Ovary (tissue), 3 donors: ENCODE measurements around the gene PLEKHG2.

Experiments used
- CTCF ChIP-seq, 3 donors: fragments of 450-650 bp in 2 of 3; fragments of 200-600 bp in 1 of 3; IDR thresholded peaks; one replicate each; pipeline versions ENCODE4 v1.5.1 to v1.8.0; 2016 to 2022; ENCODE audit warnings: antibody characterized with exemption in 3 of 3, mild to moderate bottlenecking in 1 of 3
- POLR2A ChIP-seq: fragments of 450-650 bp; IDR thresholded peaks from one replicate; pipeline ENCODE4 v1.6.1; 2017; ENCODE audit warnings: antibody characterized with exemption, mild to moderate bottlenecking, moderate library complexity
- donor health status: DM: no; HTN: no; CAD: no.

GRCh38 chr19:39465956-39466747, 53.7 kb downstream of the PLEKHG2 start:
- TF ChIP-seq CTCF (IDR thresholded peaks at IDR 0.05) (no peak), POLR2A (no peak)
